BE2C (cell line): Measurements from ENCODE around the gene PPP2R5B.

Source experiments
- DNase-seq: peaks from one replicate; pipeline ENCODE4 v3.0.0-alpha.2; 2020
- H3K27me3 ChIP-seq: fragments of 250-450 bp; sonication (Bioruptor Pico); 2 replicates; pipeline ENCODE4 v1.5.1; 2020; ENCODE audit warnings: mild to moderate bottlenecking
- H3K36me3 ChIP-seq: fragments of 250-450 bp; sonication (Bioruptor Pico); 2 replicates; pipeline ENCODE4 v1.5.1; 2020; ENCODE audit warnings: mild to moderate bottlenecking
- H3K4me1 ChIP-seq: fragments of 250-450 bp; sonication (Bioruptor Pico); 2 replicates; pipeline ENCODE4 v1.5.1; 2020
- H3K4me3 ChIP-seq: 2 replicates; pipeline ENCODE4 v1.5.1; 2011; ENCODE audit warnings: low read depth, low read length
- H3K9me3 ChIP-seq: fragments of 250-450 bp; sonication (Bioruptor Pico); 2 replicates; pipeline ENCODE4 v1.5.1; 2020
- TF ChIP-seq, protein P1 (sequence below): IDR thresholded peaks from 2 replicates; pipeline ENCODE4 v1.5.1; 2012; ENCODE audit warnings: mild to moderate bottlenecking, low read depth, low read length

Gene PPP2R5B

DNA sequence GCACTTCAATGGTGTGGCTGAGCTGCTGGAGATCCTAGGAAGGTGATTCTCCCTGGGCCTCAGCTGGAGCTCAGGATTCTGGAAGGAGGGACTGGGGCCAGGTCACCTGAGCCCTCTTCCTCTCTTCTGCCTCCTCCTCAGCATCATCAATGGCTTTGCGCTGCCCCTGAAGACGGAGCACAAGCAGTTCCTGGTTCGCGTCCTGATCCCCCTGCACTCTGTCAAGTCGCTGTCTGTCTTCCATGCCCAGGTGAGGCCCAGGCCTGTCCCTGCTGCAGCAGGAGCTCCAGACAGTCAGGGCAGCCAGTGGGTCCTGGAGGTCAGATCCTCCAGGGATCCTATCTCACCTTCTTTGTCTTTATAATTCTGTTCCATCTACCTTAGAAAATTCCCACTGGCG, 5.9 kb downstream of the PPP2R5B start:
- TF ChIP-seq, protein P1, sequence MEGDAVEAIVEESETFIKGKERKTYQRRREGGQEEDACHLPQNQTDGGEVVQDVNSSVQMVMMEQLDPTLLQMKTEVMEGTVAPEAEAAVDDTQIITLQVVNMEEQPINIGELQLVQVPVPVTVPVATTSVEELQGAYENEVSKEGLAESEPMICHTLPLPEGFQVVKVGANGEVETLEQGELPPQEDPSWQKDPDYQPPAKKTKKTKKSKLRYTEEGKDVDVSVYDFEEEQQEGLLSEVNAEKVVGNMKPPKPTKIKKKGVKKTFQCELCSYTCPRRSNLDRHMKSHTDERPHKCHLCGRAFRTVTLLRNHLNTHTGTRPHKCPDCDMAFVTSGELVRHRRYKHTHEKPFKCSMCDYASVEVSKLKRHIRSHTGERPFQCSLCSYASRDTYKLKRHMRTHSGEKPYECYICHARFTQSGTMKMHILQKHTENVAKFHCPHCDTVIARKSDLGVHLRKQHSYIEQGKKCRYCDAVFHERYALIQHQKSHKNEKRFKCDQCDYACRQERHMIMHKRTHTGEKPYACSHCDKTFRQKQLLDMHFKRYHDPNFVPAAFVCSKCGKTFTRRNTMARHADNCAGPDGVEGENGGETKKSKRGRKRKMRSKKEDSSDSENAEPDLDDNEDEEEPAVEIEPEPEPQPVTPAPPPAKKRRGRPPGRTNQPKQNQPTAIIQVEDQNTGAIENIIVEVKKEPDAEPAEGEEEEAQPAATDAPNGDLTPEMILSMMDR: no peak
- no peaks in the 10 kb centered on the region for H3K36me3 ChIP-seq
- no peak overlapping the region for H3K4me3 ChIP-seq
- H3K27me3 ChIP-seq: no peaks in the 10 kb centered on the region
- DNase-seq: no peak
- no peaks in the 10 kb centered on the region for H3K9me3 ChIP-seq
- H3K4me1 ChIP-seq: no peaks in the 10 kb centered on the region

DNA sequence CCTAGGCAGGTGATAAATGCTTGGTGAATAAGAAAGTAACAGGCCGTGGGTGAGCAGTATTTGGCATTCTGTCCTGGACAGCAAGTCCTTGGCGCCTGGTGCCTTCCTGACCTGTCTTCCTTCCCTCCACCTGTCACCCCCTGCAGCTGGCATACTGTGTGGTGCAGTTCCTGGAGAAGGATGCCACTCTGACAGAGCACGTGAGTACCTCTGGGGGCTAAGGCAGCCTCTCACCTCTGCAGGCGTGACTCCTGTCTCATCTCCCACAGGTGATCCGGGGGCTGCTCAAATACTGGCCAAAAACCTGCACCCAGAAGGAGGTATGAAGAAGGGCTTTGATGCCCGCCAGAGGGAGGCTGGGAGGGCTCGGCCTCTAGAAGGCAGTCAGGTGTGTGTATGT, 6.8 kb downstream of the PPP2R5B start:
- no peak for DNase-seq
- TF ChIP-seq, protein P1: no peak
- no peaks in the 10 kb centered on the region for H3K36me3 ChIP-seq
- H3K9me3 ChIP-seq: no peaks in the 10 kb centered on the region
- H3K4me3 ChIP-seq: no peak overlapping the region
- no peaks in the 10 kb centered on the region for H3K4me1 ChIP-seq
- no peaks in the 10 kb centered on the region for H3K27me3 ChIP-seq

DNA sequence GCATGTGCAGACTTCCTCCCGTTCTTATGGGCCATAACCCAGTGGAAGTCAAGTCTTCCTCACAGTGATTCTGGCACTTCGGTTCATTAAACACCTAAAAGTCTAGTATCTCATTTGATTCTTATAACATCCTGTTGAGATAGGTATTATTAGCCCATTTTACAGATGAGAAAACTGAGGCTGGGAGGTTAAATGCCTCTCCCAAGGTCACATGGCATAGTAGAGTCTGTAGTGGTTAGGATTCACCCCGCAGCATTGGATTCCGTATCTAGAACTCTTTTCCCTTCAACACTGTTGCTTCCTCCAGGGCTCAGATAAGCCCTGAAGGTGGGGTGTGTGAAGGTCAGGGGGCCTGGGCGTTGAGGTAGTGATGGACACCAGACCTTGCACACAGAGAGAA, 7.8 kb downstream of the PPP2R5B start:
- Histone ChIP-seq H3K4me1 (no peaks in the 10 kb centered on the region), H3K9me3 (no peaks in the 10 kb centered on the region), H3K27me3 (no peaks in the 10 kb centered on the region), H3K36me3 (no peaks in the 10 kb centered on the region), H3K4me3 (no peak overlapping the region)
- TF ChIP-seq, protein P1: no peak
- no peak for DNase-seq

DNA sequence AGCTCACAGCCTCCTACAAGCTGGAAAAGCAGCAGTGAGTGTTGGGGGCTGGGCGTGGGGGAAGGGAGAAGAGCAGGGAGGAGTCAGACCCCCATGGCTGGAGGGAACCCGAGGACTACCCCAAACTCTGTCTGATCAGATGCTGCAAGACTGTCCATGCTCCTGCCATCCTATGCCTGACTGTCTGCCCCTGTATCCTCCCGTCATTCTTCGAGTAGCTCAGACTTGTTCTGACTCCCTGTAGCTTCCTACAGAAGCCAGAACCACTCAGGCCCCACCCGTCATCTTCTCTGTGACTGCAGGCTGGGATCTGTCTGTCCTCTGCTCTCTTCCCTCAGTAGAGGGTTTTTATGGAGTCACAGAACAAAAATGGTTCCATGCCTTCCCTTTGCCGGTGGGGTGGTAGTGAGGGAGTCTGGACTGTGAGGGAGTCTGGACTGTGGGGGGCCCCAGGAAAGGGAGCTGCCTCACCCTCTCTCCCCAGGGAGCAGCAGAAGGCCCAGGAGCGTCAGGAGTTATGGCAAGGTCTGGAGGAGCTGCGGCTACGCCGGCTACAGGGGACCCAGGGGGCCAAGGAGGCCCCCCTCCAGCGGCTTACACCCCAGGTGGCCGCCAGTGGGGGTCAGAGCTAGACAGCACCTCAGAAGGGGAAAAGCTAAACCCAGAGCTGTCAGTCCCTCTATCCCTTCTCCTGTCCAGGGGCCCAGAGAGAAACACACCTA, 8.9 kb downstream of the PPP2R5B start:
- Histone ChIP-seq H3K4me1 (no peaks in the 10 kb centered on the region), H3K36me3 (no peaks in the 10 kb centered on the region), H3K27me3 (no peaks in the 10 kb centered on the region), H3K4me3 (no peak overlapping the region), H3K9me3 (no peaks in the 10 kb centered on the region)
- no peak for DNase-seq
- TF ChIP-seq, protein P1: no peak

DNA sequence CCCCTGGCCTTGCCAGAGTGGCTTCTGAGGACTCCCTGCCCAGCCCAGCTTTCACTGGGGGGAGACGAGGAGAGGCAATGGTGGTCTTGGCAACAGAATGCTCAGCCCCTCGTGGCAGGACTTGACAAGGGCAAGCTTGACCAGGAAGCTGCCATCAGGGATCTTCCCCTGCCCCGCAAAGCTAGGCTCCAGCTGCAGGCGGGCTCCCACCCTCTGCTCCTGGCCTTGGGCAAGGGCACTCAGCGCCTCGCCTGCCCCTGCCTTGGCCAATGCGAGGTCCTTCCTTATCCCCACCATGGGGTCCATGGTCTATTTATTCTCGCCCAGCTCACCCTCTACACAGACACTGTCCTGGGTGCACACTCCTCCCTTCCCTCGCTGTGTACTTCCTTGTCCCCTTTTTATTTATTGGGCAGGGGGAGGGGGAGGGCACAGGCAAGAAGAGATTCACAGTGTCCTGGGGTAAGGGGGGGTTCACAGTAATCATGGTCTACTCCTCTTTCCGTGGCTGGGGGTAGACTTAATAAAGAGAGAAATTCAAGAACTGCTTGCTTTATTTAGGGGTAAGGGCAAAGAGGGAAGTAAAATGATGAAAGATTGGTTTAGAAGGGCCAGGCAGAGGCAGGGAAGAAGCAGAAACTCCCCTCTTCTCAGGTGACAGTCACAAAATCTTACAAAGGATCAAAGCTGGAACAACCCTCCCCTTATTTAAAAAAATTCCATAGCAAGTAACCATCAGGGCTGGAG, 9.6 kb downstream of the PPP2R5B start:
- no peaks in the 10 kb centered on the region for H3K36me3 ChIP-seq
- H3K9me3 ChIP-seq: no peaks in the 10 kb centered on the region
- DNase-seq: no peak
- H3K4me3 ChIP-seq: no peak overlapping the region
- H3K27me3 ChIP-seq: no peaks in the 10 kb centered on the region
- H3K4me1 ChIP-seq: no peaks in the 10 kb centered on the region
- TF ChIP-seq, protein P1: no peak
